Pulmonary artery endothelial cell (primary cell): ENCODE results near the gene SEC11C. TPM values are rescaled to one million over a fixed set of nuclear protein-coding genes. Genes with fewer than 3 reads are reported as not detected.
"Not testable (repeated sequence)": the region's sequence is repeated elsewhere in the genome, so short reads cannot be mapped to it uniquely, and the experiment has no call there.

Source experiments
- DNase-seq: peaks from one replicate; pipeline ENCODE4 v3.0.0-alpha.2; 2011; ENCODE audit warnings: low read depth, low spot score
- total RNA-seq: library from RNA; depleted of rRNA; stranded (reverse); fragments of >200 nt; gene quantifications from 2 replicates; pipeline ENCODE4 v1.2.3, GENCODE V29; 2014

The SEC11C gene
- 20.9 and 27.2 TPM in 2 replicates for total RNA-seq

DNA sequence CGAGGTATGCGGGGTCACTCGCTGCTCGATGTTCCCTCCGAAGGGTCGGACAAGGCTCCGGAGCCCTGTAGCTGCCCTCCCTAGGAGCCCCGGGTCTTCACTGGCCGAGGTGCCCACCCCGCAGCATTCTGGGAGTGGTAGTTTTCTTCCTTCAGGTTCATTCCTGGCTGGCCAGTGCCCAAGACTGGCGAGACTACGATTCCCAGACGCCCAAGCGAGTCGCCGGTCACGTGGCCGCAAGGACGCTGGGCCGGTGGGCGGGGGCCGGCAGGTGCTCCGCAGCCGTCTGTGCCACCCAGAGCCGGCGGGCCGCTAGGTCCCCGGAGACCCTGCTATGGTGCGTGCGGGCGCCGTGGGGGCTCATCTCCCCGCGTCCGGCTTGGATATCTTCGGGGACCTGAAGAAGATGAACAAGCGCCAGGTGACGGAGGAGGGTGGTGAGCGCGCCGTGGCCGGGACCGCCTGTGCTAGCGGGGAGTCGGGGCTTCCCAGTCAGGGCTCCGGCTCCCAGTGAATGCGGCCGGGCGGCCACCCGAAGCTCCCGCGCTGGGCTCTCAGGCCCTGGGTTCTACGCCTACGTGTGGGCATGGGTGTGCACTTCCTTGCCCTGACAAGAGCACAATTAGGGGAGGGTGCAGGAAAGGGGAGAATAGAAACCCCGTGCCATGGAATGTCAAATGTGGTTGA is at the start of gene SEC11C:
SEC11C (plus strand) TSS at position 270 of the 687 bp plus-strand sequence; CDS start at position 335, 65 bp downstream.
- DNase-seq = peak; percentile 83

GRCh38 chr18:59090966-59091603 is 48.6 kb upstream of the SEC11C start:
- no peak for DNase-seq

- DNase-seq = no peak
These were observed 46.0 kb upstream of the SEC11C start for GRCh38 chr18:59093668-59094067.

DNA sequence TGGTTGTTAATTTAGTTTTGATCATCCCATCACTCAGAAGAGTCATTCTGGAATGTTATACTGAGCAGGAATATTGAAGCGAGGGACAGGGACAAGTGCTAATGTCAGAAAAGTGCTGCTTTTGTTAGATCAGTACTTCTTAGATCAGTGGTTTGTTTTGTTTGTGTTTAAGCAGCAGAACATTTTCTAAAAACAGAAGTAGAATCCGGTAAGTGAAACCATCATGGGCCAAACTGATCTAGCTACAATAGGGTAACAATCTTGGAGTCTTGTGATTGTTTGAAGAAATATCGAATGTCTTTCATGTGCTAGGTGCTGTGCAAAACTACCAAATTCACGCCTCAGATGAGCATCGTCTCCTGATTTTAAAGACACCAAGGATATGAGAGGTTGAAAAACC is 45.1 kb upstream of the SEC11C start:
- DNase-seq = no peak

GRCh38 chr18:59096098-59096789 is 43.4 kb upstream of the SEC11C start:
- no peak for DNase-seq

GRCh38 chr18:59101830-59102414 is 37.8 kb upstream of the SEC11C start:
- no peak for DNase-seq

GRCh38 chr18:59109375-59109774 is 30.3 kb upstream of the SEC11C start:
- no peak for DNase-seq

DNA sequence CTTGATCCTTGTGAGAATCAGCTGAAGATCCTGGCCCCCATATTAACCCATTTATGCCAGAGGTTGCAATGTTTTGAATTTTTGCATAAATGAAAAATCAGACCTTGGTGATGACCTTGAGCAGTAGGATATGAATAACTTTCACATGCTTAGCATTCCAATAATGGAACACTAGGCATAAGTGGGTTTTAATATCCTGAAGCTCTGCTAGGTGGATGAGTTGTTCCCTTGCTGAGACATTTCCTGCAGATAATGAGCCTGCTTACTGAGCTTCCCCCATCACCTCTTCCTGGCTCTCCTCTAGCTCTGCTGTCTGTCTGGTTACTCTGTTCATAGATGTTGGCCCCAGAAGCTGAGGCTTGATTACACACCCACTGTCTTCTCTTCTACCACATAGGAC is 25.5 kb upstream of the SEC11C start:
- DNase-seq = no peak

- no peak for DNase-seq
These were observed 15.9 kb upstream of the SEC11C start for GRCh38 chr18:59123588-59124369.

DNA sequence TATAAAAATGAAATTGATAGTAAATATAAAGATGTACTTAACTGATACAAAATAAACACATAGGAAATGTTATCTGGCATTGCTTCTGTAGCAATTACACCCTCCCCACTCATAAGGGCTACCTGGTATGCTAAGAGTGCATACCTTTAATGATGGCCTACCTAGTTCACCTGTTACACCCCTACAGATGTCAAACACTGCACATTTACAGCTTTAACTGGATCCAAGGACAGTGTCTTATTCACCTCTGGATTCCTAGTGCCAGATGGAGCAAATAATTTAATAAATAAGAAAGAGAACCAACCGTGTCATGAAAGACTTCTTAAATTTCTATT is 15.3 kb upstream of the SEC11C start:
- no peak for DNase-seq

DNA sequence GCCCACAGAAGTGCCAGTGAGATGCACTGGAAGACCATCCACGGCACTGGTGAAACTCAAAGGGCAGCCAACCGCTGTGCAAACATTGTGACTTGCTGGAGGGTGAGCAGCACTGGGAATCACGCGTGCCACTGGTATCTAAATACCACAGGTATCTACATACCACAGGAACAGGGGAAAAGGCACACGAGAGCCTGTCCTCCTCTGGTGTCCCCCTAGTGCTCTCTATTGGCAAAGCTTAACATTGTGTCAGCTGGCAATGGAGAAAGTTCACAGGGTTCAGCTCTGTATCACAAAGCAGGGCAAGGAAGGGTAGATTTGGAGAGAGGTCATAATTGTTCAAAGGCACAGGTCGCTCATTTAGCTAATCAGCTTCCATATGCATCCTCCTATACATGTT is 12.6 kb upstream of the SEC11C start:
- DNase-seq = no peak

GRCh38 chr18:59129951-59130703 is 9.6 kb upstream of the SEC11C start:
- DNase-seq = no peak

- no peak for DNase-seq
These were observed 6.7 kb upstream of the SEC11C start for GRCh38 chr18:59132810-59133465.

DNA sequence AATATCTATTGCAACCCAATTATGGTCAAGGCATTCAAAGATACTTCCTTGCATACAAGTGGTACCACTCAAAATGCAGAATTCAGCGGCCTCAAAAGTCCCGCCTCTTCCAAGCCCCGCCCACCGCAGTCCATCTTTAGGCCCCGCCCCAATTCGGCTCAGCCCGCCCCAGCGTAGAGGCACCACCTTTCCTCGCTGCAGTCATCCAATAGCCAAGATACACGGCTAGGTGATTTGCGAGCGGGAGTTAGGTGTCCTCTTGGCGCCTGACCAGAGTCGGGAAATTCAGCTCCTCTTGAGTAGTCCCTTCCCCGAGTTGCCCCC is 431 bp upstream of the SEC11C start:
- peak; percentile 64 for DNase-seq

DNA sequence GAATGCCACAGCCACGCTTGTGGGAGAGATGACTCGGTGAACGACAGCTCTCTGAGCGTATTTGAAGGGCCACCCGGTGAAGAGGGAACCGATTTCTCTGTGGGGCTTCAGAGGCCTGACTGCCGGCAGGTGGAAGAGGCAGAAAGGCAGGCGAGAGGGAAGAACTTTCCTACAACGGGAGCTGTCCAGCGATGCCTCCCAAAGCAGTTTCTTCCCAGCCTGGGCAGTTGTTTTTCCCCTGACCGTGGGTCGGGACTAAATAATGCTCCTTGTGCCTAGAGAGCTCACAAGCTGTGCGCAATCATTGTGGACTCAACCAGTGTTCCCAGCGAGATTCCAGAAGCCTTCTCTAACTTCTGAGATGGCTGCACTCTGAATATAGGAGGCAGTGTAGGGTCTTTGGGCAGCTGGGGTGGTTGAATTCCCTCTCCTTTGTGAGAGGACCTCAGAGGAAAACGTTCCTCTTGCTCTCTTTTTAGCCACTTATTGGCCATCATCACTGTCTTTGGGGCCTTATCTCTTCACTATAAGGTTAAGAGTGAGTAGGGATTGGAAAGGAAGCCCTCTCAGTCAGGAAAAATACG is 710 bp downstream of the SEC11C start:
- DNase-seq = no peak

DNA sequence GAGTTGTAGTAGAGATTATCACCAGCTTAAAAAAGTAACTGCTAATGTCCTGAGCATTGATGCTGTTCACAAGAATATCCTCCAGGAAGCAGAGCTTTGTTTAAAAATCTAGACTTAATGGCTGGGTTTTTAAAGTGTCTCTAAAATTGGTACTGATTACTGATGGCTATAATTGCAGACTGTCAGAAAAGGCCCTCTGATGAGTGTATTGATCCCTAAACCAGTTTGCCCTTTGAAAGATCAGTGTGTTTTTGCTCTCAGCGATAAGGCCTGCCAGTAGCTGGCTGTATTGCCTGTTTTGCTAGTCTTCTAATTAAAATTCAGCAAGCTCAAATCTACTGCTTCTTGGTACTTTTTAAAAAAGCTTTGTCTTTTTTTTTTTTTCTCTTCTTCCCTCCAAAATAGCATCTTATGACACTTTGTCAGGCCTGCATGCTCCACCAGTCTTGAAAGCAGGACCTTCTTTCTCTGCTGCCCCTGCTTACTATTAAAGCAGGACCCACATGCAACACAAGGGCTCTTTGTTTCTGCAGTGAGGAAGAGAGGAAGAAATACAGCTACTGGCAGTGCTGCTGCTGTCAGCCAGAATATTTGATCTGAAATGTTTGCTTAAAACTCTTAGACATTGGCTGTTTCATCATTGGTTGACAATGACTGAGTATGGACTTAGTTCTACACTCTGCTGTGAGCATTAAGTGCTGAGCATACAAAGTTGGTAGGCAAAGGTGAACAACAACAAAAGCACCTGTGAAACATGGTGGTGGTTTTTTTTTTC is 1.8 kb downstream of the SEC11C start:
- no peak for DNase-seq

DNA sequence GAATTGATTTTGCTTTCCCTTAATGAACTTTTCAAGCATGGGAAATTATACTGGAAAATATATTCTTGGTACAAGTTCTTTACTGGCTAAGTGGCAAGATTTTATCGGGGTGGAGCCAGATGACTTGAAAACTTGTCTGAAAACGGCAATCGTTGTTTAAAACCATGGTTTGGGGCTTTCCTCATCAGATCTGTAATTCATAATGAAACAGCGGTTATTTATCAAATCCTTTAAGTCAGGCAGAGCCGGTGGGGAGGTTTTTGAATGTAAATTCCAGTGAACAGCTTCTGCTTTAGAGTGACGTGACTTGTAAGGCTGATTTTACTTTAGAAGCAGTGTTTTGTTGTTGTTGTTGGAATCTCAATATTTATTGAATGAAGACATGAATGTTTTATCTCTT is 2.6 kb downstream of the SEC11C start:
- DNase-seq = no peak

GRCh38 chr18:59142800-59143416 is 3.2 kb downstream of the SEC11C start:
- DNase-seq = not testable (repeated sequence)

- DNase-seq = no peak
These were observed 3.8 kb downstream of the SEC11C start for GRCh38 chr18:59143441-59143840.
